ENCODE measurements around the gene SPOCK1. TPM values are rescaled to one million over a fixed set of nuclear protein-coding genes. Genes with fewer than 3 reads are reported as not detected.

Gene SPOCK1
- total and polyA plus RNA-seq, 9 of the 15 experiments (the other 6 are each of a cell fraction or from before 2014, with no cell fraction given): 0.01 to 0.35 (median 0.04) TPM; not detected in 6

DNA sequence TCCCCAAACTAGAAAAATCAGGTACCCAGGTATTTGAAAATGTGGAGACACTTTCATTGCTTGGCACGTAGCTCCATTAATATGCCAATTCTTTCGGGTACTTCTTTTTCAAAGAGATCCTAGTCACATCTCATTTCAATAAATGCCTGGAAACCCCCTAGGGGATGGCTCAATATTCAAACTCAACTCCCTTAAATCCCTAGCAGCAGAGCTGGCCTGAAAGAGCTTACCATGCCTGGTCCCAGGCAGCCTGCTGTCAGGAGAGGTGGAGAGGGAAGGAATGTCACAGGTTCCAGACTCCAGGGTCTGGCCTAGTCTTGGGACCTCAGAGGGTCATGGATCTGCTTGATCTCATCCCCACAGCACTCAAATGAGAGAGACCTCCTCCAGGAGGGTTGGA lies 187.1 kb downstream of the SPOCK1 start:
- Histone ChIP-seq H3K27me3 (ENCODE audit: control insufficient read depth in 2 of 2, insufficient read depth in 2 of 2, low read length in 2 of 2) (no peaks in the 10 kb centered on the region), H3K4me1 (replicated peaks in 1 of 2; ENCODE audit: control insufficient read depth in 2 of 2, insufficient read depth in 2 of 2, low read length in 2 of 2) (no peaks in the 10 kb centered on the region), H3K79me2 (ENCODE audit: control insufficient read depth, insufficient read depth, low read length) (no peaks in the 10 kb centered on the region), H3K9ac (ENCODE audit: insufficient read depth in 1 of 2, low read depth in 2 of 2, low read length in 2 of 2) (no peak overlapping the region), H3K4me2 (ENCODE audit: insufficient read depth, low read length) (no peak overlapping the region), H2AFZ (ENCODE audit: low read depth, low read length) (no peak overlapping the region), H4K20me1 (replicated peaks; ENCODE audit: control insufficient read depth, insufficient read depth, low read length) (no peaks in the 10 kb centered on the region), H3K27ac (ENCODE audit: extremely low read depth, low read depth, low read length) (no peak overlapping the region), H3K9me3 (replicated peaks; ENCODE audit: control insufficient read depth, insufficient read depth, low read depth, low read length) (no peaks in the 10 kb centered on the region), H3K9me1 (ENCODE audit: control insufficient read depth, insufficient read depth, low read length) (peaks cover 2% of the 10 kb centered on the region), H3K4me3 (no peak overlapping the region), H3K36me3 (ENCODE audit: control insufficient read depth, insufficient read depth, low read length) (no peaks in the 10 kb centered on the region)
- ChIA-PET POLR2A (no interaction called here), CTCF (ENCODE audit: low intra/inter-chr PET ratio) (no interaction called here)
- BruUV-seq (replicated peaks): no TSS peak
- ATAC-seq: no peak
- intact Hi-C loops (cut with micrococcal nuclease) (no loop called here), in situ Hi-C loops (cut with MboI) (no loop called here)
- DNase-seq (ENCODE audit: extremely low read depth in 1 of 4, low spot score in 3 of 4): no peak
- FAIRE-seq: no peak
- WGBS (ENCODE audit: insufficient coverage, low coverage, missing lambda C conversion rate): 0% methylated on average over 2 of the region's 2 CpGs
- TF ChIP-seq POLR2G (IDR thresholded peaks at IDR 0.05; ENCODE audit: low read depth, low read length) (no peak), ESRRA (IDR thresholded peaks at IDR 0.05; ENCODE audit: borderline replicate concordance, low read depth) (no peak), NFYB (IDR thresholded peaks at IDR 0.05; ENCODE audit: extremely low read depth, insufficient read length) (no peak), FOS (IDR thresholded peaks at IDR 0.05; ENCODE audit: extremely low read depth, insufficient read length) (no peak), FOXK1 (CRISPR knock-in tag; IDR thresholded peaks at IDR 0.05; ENCODE audit: borderline replicate concordance) (no peak), E2F4 (CRISPR knock-in tag; IDR thresholded peaks at IDR 0.05; ENCODE audit: low read depth) (no peak), ZBTB1 (CRISPR knock-in tag; IDR thresholded peaks at IDR 0.05; ENCODE audit: borderline replicate concordance, low read depth) (no peak), ZFP1 (CRISPR knock-in tag; IDR thresholded peaks at IDR 0.05) (no peak), DNMT1 (IDR thresholded peaks at IDR 0.05) (no peak), SMARCE1 (IDR thresholded peaks at IDR 0.05) (no peak)
- TF ChIP-seq, protein P1, sequence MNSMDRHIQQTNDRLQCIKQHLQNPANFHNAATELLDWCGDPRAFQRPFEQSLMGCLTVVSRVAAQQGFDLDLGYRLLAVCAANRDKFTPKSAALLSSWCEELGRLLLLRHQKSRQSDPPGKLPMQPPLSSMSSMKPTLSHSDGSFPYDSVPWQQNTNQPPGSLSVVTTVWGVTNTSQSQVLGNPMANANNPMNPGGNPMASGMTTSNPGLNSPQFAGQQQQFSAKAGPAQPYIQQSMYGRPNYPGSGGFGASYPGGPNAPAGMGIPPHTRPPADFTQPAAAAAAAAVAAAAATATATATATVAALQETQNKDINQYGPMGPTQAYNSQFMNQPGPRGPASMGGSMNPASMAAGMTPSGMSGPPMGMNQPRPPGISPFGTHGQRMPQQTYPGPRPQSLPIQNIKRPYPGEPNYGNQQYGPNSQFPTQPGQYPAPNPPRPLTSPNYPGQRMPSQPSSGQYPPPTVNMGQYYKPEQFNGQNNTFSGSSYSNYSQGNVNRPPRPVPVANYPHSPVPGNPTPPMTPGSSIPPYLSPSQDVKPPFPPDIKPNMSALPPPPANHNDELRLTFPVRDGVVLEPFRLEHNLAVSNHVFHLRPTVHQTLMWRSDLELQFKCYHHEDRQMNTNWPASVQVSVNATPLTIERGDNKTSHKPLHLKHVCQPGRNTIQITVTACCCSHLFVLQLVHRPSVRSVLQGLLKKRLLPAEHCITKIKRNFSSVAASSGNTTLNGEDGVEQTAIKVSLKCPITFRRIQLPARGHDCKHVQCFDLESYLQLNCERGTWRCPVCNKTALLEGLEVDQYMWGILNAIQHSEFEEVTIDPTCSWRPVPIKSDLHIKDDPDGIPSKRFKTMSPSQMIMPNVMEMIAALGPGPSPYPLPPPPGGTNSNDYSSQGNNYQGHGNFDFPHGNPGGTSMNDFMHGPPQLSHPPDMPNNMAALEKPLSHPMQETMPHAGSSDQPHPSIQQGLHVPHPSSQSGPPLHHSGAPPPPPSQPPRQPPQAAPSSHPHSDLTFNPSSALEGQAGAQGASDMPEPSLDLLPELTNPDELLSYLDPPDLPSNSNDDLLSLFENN (IDR thresholded peaks at IDR 0.05; ENCODE audit: low read depth in 2 of 2, low read length in 2 of 2): no peak
- TF ChIP-seq, protein P2, sequence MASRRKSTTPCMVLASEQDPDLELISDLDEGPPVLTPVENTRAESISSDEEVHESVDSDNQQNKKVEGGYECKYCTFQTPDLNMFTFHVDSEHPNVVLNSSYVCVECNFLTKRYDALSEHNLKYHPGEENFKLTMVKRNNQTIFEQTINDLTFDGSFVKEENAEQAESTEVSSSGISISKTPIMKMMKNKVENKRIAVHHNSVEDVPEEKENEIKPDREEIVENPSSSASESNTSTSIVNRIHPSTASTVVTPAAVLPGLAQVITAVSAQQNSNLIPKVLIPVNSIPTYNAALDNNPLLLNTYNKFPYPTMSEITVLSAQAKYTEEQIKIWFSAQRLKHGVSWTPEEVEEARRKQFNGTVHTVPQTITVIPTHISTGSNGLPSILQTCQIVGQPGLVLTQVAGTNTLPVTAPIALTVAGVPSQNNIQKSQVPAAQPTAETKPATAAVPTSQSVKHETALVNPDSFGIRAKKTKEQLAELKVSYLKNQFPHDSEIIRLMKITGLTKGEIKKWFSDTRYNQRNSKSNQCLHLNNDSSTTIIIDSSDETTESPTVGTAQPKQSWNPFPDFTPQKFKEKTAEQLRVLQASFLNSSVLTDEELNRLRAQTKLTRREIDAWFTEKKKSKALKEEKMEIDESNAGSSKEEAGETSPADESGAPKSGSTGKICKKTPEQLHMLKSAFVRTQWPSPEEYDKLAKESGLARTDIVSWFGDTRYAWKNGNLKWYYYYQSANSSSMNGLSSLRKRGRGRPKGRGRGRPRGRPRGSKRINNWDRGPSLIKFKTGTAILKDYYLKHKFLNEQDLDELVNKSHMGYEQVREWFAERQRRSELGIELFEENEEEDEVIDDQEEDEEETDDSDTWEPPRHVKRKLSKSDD (conservative IDR thresholded peaks at IDR 0.05; ENCODE audit: low read length): no peak
- TF ChIP-seq, protein P3, sequence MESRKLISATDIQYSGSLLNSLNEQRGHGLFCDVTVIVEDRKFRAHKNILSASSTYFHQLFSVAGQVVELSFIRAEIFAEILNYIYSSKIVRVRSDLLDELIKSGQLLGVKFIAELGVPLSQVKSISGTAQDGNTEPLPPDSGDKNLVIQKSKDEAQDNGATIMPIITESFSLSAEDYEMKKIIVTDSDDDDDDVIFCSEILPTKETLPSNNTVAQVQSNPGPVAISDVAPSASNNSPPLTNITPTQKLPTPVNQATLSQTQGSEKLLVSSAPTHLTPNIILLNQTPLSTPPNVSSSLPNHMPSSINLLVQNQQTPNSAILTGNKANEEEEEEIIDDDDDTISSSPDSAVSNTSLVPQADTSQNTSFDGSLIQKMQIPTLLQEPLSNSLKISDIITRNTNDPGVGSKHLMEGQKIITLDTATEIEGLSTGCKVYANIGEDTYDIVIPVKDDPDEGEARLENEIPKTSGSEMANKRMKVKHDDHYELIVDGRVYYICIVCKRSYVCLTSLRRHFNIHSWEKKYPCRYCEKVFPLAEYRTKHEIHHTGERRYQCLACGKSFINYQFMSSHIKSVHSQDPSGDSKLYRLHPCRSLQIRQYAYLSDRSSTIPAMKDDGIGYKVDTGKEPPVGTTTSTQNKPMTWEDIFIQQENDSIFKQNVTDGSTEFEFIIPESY (CRISPR knock-in tag; IDR thresholded peaks at IDR 0.05): no peak
